GM12878 (cell line): ENCODE data around the gene CD248. TPM values are rescaled to one million over a fixed set of nuclear protein-coding genes. Genes with fewer than 3 reads are reported as not detected.

Source experiments
- CUX1 ChIP-seq: IDR thresholded peaks from 2 replicates; pipeline ENCODE4 v1.6.1; 2012; ENCODE audit warnings: improper control_type of control experiment, low read depth, low read length; ENCODE audit not compliant: insufficient replicate concordance
- ESRRA ChIP-seq: IDR thresholded peaks from 2 replicates; pipeline ENCODE4 v1.6.1; 2012; ENCODE audit warnings: mild to moderate bottlenecking, low read length, improper control_type of control experiment
- IKZF1 ChIP-seq: fragments of 450-650 bp; conservative IDR thresholded peaks from 2 replicates; pipeline ENCODE4 v1.6.1; 2017; ENCODE audit warnings: antibody characterized with exemption, mild to moderate bottlenecking
- IKZF2 ChIP-seq, 2 experiments: fragments of 450-650 bp; IDR thresholded peaks; 2 replicates each; pipeline ENCODE4 v1.6.1; 2017; ENCODE audit warnings: mild to moderate bottlenecking in 2 of 2, moderate library complexity in 2 of 2
- KAT2A ChIP-seq: conservative IDR thresholded peaks from 2 replicates; pipeline ENCODE4 v1.6.1; 2011; ENCODE audit warnings: low read depth, low read length; ENCODE audit not compliant: control insufficient read depth
- MXI1 ChIP-seq: fragments of 150-350 bp; IDR thresholded peaks from 2 replicates; pipeline ENCODE4 v1.6.1; 2011; ENCODE audit warnings: low read depth, mild to moderate bottlenecking, inconsistent platforms, low read length, improper control_type of control experiment
- NKRF ChIP-seq: fragments of 450-650 bp; conservative IDR thresholded peaks from 2 replicates; pipeline ENCODE4 v1.6.1; 2017; ENCODE audit warnings: mild to moderate bottlenecking, moderate library complexity
- NR2C1 ChIP-seq: fragments of 450-650 bp; IDR thresholded peaks from 2 replicates; pipeline ENCODE4 v1.6.1; 2017; ENCODE audit warnings: antibody characterized with exemption, mild to moderate bottlenecking, moderate library complexity
- RCOR1 ChIP-seq: conservative IDR thresholded peaks from 2 replicates; pipeline ENCODE4 v1.6.1; 2012; ENCODE audit warnings: low read depth, low read length, improper control_type of control experiment
- RUNX3 ChIP-seq: IDR thresholded peaks from 2 replicates; pipeline ENCODE4 v1.6.1; 2012; ENCODE audit warnings: low read length, inconsistent platforms
- SMAD5 ChIP-seq: IDR thresholded peaks from 2 replicates; pipeline ENCODE4 v1.6.1; 2016; ENCODE audit warnings: antibody characterized with exemption, low read depth
- SMARCA5 ChIP-seq: fragments of 450-650 bp; IDR thresholded peaks from 2 replicates; pipeline ENCODE4 v1.6.1; 2017; ENCODE audit warnings: mild to moderate bottlenecking
- SREBF2 ChIP-seq: IDR thresholded peaks from 2 replicates; pipeline ENCODE4 v1.6.1; 2012; ENCODE audit warnings: mild to moderate bottlenecking, low read length
- SUPT20H ChIP-seq: IDR thresholded peaks from 2 replicates; pipeline ENCODE4 v1.6.1; 2011; ENCODE audit warnings: low read depth, mild to moderate bottlenecking, low read length, moderate library complexity, borderline replicate concordance; ENCODE audit not compliant: control insufficient read depth
- polyA plus RNA-seq, 11 experiments: library from polyadenylated mRNA; depleted of rRNA in 4 of 11; unstranded in 6 of 11; stranded (reverse) in 5 of 11; fragments of >200 nt; fragmentation: Nextera tagmentation in 4 of 11; fragmentation: Illumina TruSeq in 1 of 11; extraction: Ambion mirVana in 4 of 11; extraction: Trizol in 1 of 11; gene quantifications; 1 replicate in 1 of 11; 2 replicates in 10 of 11; pipeline versions ENCODE4 v1.2.1 to v1.2.3, GENCODE V29; 2011 to 2016; ENCODE audit warnings: inconsistent platforms in 2 of 11, missing spikeins in 2 of 11, low read depth in 1 of 11
- total RNA-seq, 4 experiments: library from RNA; depleted of rRNA in 3 of 4; stranded (reverse); fragments of >200 nt in 3 of 4; fragmentation: Illumina TruSeq in 1 of 4; extraction: Trizol in 1 of 4; gene quantifications; 2 replicates each; pipeline versions ENCODE4 v1.2.1 to v1.2.3, GENCODE V29; 2013 to 2021
- TF ChIP-seq, protein P1 (sequence below): fragments of 450-650 bp; formaldehyde crosslinking; IDR thresholded peaks from 2 replicates; pipeline ENCODE4 v1.4.0; 2022; ENCODE audit warnings: mild to moderate bottlenecking, moderate library complexity
- TF ChIP-seq, protein P2 (sequence below): IDR thresholded peaks from 2 replicates; pipeline ENCODE4 v1.6.1; 2011; ENCODE audit warnings: mild to moderate bottlenecking, low read depth, low read length, moderate library complexity; ENCODE audit not compliant: insufficient replicate concordance

Gene CD248
- total and polyA plus RNA-seq, 10 of the 15 experiments (the other 5 are each of a cell fraction or from before 2014, with no cell fraction given), result 0.10 to 0.21 (median 0.20) TPM; not detected in 7

- peak; percentile 84 for TF ChIP-seq NKRF
- TF ChIP-seq CUX1, result no peak
- peak; percentile 2; the same call in 1 of the 2 replicates for TF ChIP-seq NR2C1
- TF ChIP-seq, protein P1, sequence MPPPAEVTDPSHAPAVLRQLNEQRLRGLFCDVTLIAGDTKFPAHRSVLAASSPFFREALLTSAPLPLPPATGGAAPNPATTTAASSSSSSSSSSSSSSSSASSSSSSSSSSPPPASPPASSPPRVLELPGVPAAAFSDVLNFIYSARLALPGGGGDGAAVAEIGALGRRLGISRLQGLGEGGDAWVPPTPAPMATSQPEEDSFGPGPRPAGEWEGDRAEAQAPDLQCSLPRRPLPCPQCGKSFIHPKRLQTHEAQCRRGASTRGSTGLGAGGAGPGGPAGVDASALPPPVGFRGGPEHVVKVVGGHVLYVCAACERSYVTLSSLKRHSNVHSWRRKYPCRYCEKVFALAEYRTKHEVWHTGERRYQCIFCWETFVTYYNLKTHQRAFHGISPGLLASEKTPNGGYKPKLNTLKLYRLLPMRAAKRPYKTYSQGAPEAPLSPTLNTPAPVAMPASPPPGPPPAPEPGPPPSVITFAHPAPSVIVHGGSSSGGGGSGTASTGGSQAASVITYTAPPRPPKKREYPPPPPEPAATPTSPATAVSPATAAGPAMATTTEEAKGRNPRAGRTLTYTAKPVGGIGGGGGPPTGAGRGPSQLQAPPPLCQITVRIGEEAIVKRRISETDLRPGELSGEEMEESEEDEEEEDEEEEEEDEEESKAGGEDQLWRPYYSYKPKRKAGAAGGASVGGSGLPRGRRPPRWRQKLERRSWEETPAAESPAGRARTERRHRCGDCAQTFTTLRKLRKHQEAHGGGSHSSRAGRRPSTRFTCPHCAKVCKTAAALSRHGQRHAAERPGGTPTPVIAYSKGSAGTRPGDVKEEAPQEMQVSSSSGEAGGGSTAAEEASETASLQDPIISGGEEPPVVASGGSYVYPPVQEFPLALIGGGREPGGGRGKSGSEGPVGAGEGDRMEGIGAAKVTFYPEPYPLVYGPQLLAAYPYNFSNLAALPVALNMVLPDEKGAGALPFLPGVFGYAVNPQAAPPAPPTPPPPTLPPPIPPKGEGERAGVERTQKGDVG, result no peak
- peak; percentile 46 for TF ChIP-seq IKZF1
- TF ChIP-seq SUPT20H, result no peak
- TF ChIP-seq, protein P2, sequence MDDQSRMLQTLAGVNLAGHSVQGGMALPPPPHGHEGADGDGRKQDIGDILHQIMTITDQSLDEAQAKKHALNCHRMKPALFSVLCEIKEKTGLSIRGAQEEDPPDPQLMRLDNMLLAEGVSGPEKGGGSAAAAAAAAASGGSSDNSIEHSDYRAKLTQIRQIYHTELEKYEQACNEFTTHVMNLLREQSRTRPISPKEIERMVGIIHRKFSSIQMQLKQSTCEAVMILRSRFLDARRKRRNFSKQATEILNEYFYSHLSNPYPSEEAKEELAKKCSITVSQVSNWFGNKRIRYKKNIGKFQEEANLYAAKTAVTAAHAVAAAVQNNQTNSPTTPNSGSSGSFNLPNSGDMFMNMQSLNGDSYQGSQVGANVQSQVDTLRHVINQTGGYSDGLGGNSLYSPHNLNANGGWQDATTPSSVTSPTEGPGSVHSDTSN, result peak; percentile 94
- no peak for TF ChIP-seq KAT2A
- 0 out of 2 replicates have a peak, but pooled peaks have one; percentile 34 for TF ChIP-seq ESRRA
- no peak for TF ChIP-seq MXI1
- TF ChIP-seq RUNX3, result no peak
- TF ChIP-seq SMAD5, result peak; percentile 65; the same call in 1 of the 2 replicates
- peak; percentile 73 for TF ChIP-seq SMARCA5
- no peak for TF ChIP-seq RCOR1
- TF ChIP-seq IKZF2 (IDR thresholded peaks at IDR 0.05), result peak in 1 of 2 experiments; percentile 63; a peak in 2 of 4 replicates
- no peak; the same call in 1 of the 2 replicates for TF ChIP-seq SREBF2
Measured at GRCh38 chr11:66288671-66289547, 27.9 kb downstream of the CD248 start, which contains the start of gene YIF1A (continued).
